ENCODE measurements around the gene LIMK1.
"Not testable (repeated sequence)": the region's sequence is repeated elsewhere in the genome, so short reads cannot be mapped to it uniquely, and the experiment has no call there.

DNA sequence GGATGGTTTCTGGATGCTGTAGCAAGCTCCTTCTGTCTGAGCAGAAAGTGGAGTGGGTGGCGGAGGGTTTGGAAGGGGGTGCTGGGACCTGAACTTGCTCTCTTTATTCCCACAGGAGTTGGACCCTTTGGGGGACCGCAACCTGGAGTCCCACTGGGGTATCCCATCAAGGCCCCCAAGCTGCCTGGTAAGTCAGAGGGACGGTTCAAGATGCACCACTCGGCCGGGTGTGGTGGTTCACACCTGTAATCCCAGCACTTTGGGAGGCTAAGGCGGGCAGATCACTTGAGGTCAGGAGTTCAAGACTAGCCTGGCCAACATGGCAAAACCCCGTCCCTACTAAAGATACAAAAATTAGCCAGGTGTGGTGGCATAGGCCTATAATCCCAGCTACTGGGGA is 37.0 kb upstream of the LIMK1 start:
- not testable (repeated sequence) for TF ChIP-seq CTCF (conservative IDR thresholded peaks at IDR 0.05; ENCODE audit: low read length); EZH2phosphoT487 (IDR thresholded peaks at IDR 0.05; ENCODE audit: borderline replicate concordance)
